HepG2 (cell line): Measurements from ENCODE around the gene SMIM41.

Experiments
- ATF3 ChIP-seq: sonication (generic); formaldehyde crosslinking; IDR thresholded peaks from 2 replicates; pipeline ENCODE4 v1.4.0; 2020; ENCODE audit warnings: missing genetic modification reagents
- BRF2 ChIP-seq: sonication (generic); formaldehyde crosslinking; IDR thresholded peaks from 2 replicates; pipeline ENCODE4 v1.8.1; 2022; ENCODE audit warnings: mild to moderate bottlenecking, missing genetic modification reagents
- CTCF ChIP-seq: sonication (generic); formaldehyde crosslinking; IDR thresholded peaks from 2 replicates; pipeline ENCODE4 v1.5.0; 2020; ENCODE audit warnings: mild to moderate bottlenecking, missing genetic modification reagents, moderate library complexity
- EZH2 ChIP-seq: conservative IDR thresholded peaks from 2 replicates; pipeline ENCODE4 v1.6.1; 2012; ENCODE audit warnings: mild to moderate bottlenecking, low read depth, low read length, moderate library complexity
- GTF3A ChIP-seq: sonication (generic); formaldehyde crosslinking; conservative IDR thresholded peaks from 2 replicates; pipeline ENCODE4 v1.4.0; 2020; ENCODE audit warnings: mild to moderate bottlenecking, missing genetic modification reagents
- IRF1 ChIP-seq: sonication (generic); formaldehyde crosslinking; IDR thresholded peaks from 2 replicates; pipeline ENCODE4 v1.4.0; 2020; ENCODE audit warnings: low read depth, mild to moderate bottlenecking, missing genetic modification reagents
- POLR2AphosphoS5 ChIP-seq: IDR thresholded peaks from 2 replicates; pipeline ENCODE4 v1.6.1; 2012; ENCODE audit warnings: low read depth, low read length
- SP5 ChIP-seq: IDR thresholded peaks from 2 replicates; pipeline ENCODE4 v1.6.1; 2016; ENCODE audit warnings: low read depth, borderline replicate concordance
- STAT6 ChIP-seq: sonication (generic); formaldehyde crosslinking; IDR thresholded peaks from 2 replicates; pipeline ENCODE4 v1.4.0; 2020; ENCODE audit warnings: missing genetic modification reagents, mild to moderate bottlenecking, borderline replicate concordance
- TAF1 ChIP-seq: sonication (generic); formaldehyde crosslinking; IDR thresholded peaks from 2 replicates; pipeline ENCODE4 v1.4.0; 2020; ENCODE audit warnings: missing genetic modification reagents
- ZBTB1 ChIP-seq: sonication (generic); formaldehyde crosslinking; IDR thresholded peaks from 2 replicates; pipeline ENCODE4 v1.4.0; 2020; ENCODE audit warnings: missing genetic modification reagents, borderline replicate concordance
- ZNF350 ChIP-seq: sonication (generic); formaldehyde crosslinking; IDR thresholded peaks from 2 replicates; pipeline ENCODE4 v1.4.0; 2020; ENCODE audit warnings: mild to moderate bottlenecking, low read depth, missing genetic modification reagents, borderline replicate concordance
- ZNF605 ChIP-seq: sonication (generic); formaldehyde crosslinking; IDR thresholded peaks from 2 replicates; pipeline ENCODE4 v1.8.0; 2022; ENCODE audit warnings: mild to moderate bottlenecking, missing genetic modification reagents
- ZNF782 ChIP-seq: sonication (generic); formaldehyde crosslinking; IDR thresholded peaks from 2 replicates; pipeline ENCODE4 v1.4.0; 2020; ENCODE audit warnings: missing genetic modification reagents, mild to moderate bottlenecking, borderline replicate concordance

GRCh38 chr12:52080403-52081251 lies 1.1 kb downstream of the SMIM41 start:
- TF ChIP-seq ZNF782 (no peak), STAT6 (CRISPR knock-in tag) (no peak), SP5 (CRISPR knock-in tag) (no peak), ZNF605 (no peak), ATF3 (CRISPR knock-in tag) (no peak), GTF3A (CRISPR knock-in tag) (no peak), TAF1 (CRISPR knock-in tag) (no peak), EZH2 (no peak), IRF1 (no peak), BRF2 (no peak), CTCF (no peak), ZNF350 (CRISPR knock-in tag) (no peak), POLR2AphosphoS5 (no peak), ZBTB1 (CRISPR knock-in tag) (no peak)
